Tibial nerve (tissue), 4 donors: ENCODE data around the gene SAP30L.

Source experiments
- CTCF ChIP-seq, 5 experiments: fragments of 200-600 bp in 3 of 5; fragments of 450-650 bp in 2 of 5; sonication (generic) in 3 of 5; IDR thresholded peaks; one replicate each; pipeline ENCODE4 v1.5.1; 2016 to 2019; ENCODE audit warnings: antibody characterized with exemption in 5 of 5, mild to moderate bottlenecking in 3 of 5, moderate library complexity in 2 of 5
- EP300 ChIP-seq, 2 donors: sonication (generic); formaldehyde crosslinking; IDR thresholded peaks; one replicate each; pipeline ENCODE4 v1.6.1; 2017; ENCODE audit warnings: antibody characterized with exemption in 2 of 2, mild to moderate bottlenecking in 1 of 2

GRCh38 chr5:154467655-154468354, 22.0 kb downstream of the SAP30L start:
- peak; percentile 79 to 91 (median 83) for TF ChIP-seq CTCF (IDR thresholded peaks at IDR 0.05)
- no peak for TF ChIP-seq EP300 (IDR thresholded peaks at IDR 0.05)
